ENCODE data around the gene TSPAN16. TPM values are rescaled to one million over a fixed set of nuclear protein-coding genes. Genes with fewer than 3 reads are reported as not detected.
"Not testable (repeated sequence)": the region's sequence is repeated elsewhere in the genome, so short reads cannot be mapped to it uniquely, and the experiment has no call there.

Gene TSPAN16
- total RNA-seq, 8 experiments from 2014 or later, result not detected

DNA sequence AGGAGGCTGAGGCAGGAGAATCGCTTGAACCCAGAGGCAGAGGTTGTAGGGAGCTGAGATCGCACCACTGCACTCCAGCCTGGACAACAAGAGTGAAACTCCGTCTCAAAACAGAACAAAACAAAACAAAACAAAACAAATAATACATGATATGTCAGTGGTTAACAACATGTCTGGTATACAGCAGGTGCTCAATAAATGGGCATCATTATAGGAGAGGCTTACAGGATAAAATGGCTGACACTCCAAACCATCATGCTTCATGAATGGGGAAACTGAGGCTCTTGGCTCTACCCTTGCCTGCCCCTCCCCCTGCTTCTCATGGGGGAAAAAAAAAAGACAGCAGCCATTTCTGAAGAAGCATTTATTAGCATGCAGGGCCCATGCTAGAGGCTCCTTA, 46.5 kb downstream of the TSPAN16 start:
- no peak for ATAC-seq (replicated peaks in 6 of 8)
- no peak overlapping the region for H3K27ac ChIP-seq
- 64 to 100% (median 87%) methylated on average over 2 to 3 of the region's 3 CpGs; no CpG with 5 or more reads in 4 of the 10 experiments for whole genome bisulfite sequencing, 10 experiments

DNA sequence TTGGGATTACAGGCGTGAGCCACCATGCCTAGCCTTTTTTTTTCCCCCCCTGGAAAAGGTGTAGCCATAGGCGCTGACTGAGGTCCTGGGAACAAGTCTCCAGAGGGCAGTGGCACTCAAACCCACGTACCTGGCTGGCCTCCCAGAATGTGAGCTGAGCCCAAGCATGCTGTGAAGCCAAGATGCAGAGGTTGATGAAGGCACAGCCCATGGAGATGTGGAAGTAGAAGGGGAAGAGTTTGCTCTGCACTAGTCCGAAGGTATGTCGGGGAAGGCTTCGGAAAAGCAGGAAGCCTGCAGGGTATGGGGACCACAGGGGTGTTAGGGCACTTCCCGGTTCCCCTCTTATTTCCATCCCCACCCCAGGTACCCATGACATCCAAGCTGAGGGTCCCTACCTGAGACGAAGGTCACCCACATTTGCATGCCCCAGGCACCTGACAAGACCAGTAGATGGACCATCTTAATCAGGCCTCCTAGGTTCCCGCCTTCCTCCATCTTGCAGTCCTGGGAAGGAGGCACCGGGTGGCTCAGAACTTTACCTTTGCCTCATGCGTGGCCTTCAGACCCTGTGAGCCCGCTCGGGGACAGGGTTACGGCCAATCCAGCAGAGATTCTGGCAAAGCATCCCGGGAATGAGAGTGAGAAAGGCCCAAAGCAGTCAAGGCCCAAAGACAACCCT, 49.3 kb downstream of the TSPAN16 start:
- Histone ChIP-seq H3K27ac (no peak overlapping the region), H3K4me3 (peak overlapping the region; percentile 50 to 92 (median 72)), H3K4me1 (replicated peaks in 1 of 2) (peaks cover 7 to 9% of the 10 kb centered on the region in 2 donors)
- ATAC-seq (replicated peaks in 6 of 8), result no peak
- in situ Hi-C loops (cut with MboI; ENCODE audit: low pct_unique_long_range_greater_than_20kb in 2 of 9, low sequenced_read_pairs in 9 of 9, unreplicated experiment in 9 of 9), result no loop called here
- 0 to 40% (median 25%) methylated on average over 1 to 5 of the region's 15 CpGs; no CpG with 5 or more reads in 6 of the 10 experiments for WGBS, 10 experiments

More for the DNA sequence above, 46.5 kb downstream of the TSPAN16 start:
- Histone ChIP-seq H3K4me1 (replicated peaks in 1 of 2) (peaks cover 16 to 18% of the 10 kb centered on the region in 2 donors), H3K4me3 (no peak overlapping the region)
- in situ Hi-C loops (cut with MboI; ENCODE audit: low pct_unique_long_range_greater_than_20kb in 2 of 9, low sequenced_read_pairs in 9 of 9, unreplicated experiment in 9 of 9), result no loop called here

DNA sequence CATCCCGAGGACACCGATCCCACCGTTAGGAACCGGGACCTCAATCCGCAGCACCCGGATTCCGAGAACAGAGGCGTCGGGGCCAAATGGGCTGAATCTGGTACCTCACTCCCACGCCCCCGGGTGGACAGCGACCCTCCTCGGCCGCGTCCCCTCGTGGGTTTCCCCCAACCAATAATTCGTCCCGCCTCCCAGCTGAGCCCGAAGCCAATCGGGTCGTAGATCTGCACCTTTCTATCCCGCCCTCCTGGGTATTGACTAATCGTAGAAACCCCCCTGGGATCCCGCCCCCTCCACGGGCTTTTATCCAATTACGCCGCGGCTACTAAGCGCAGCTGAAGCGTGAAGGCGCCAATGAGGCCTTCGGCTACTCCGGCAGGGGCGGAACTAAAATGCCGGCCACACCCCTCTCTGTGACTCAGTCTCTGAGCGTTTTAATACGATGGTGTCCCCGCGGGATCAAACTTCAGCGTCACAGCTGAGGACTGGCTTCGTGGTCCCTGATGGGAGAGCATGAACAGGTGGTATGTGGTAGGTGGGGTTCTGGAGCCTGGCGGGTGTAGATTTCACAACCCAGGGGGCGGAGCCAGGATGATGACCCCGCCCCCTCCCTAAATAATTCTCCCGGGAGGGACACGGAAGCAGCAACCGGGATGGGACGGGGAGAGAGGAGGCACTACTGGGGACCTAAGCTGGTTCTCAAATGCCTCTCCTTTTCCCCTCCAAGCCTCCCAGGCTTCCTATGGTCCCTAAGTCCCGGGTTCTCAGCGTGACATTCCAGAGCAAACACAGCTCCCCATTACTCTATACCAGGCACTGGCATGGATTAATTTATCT, 50.4 kb downstream of the TSPAN16 start, which contains the start of the genes CCDC159 and TMEM205:
Gene CCDC159, plus strand, starts transcription at position 416 of the 837 bp plus-strand sequence. Its CDS starts 88 bp downstream, at position 504.
Gene TMEM205, minus strand, starts transcription at position 165 of the 837 bp plus-strand sequence. CDS start 649 bp downstream, outside the sequence.
- ATAC-seq (replicated peaks in 6 of 8), result peak; percentile 91 to 93 (median 92)
- Histone ChIP-seq H3K4me1 (replicated peaks in 1 of 2) (peaks cover 7 to 9% of the 10 kb centered on the region in 2 donors), H3K27ac (peak within 1 kb of the TSS; percentile 59 to 69), H3K4me3 (peak within 1 kb of the TSS; percentile 50 to 92 (median 72))
- in situ Hi-C loops (cut with MboI; ENCODE audit: low pct_unique_long_range_greater_than_20kb in 2 of 9, low sequenced_read_pairs in 9 of 9, unreplicated experiment in 9 of 9), result no loop called here
- 0 to 3% (median 0%) methylated on average over 1 to 22 of the region's 50 CpGs; no CpG with 5 or more reads in 2 of the 10 experiments for WGBS, 10 experiments

- no peak overlapping the region for H3K4me3 ChIP-seq
- in situ Hi-C loops (cut with MboI; ENCODE audit: low pct_unique_long_range_greater_than_20kb in 2 of 9, low sequenced_read_pairs in 9 of 9, unreplicated experiment in 9 of 9), result no loop called here
- H3K27ac ChIP-seq, result no peak overlapping the region
- H3K4me1 ChIP-seq (replicated peaks in 1 of 2), result peaks cover 7 to 9% of the 10 kb centered on the region in 2 donors
- WGBS, 10 experiments, result 0 to 89% (median 67%) methylated on average over 1 to 3 of the region's 7 CpGs; no CpG with 5 or more reads in 5 of the 10 experiments
- ATAC-seq (replicated peaks in 6 of 8), result no peak
These were observed 51.6 kb downstream of the TSPAN16 start for GRCh38 chr19:11347546-11348039.

DNA sequence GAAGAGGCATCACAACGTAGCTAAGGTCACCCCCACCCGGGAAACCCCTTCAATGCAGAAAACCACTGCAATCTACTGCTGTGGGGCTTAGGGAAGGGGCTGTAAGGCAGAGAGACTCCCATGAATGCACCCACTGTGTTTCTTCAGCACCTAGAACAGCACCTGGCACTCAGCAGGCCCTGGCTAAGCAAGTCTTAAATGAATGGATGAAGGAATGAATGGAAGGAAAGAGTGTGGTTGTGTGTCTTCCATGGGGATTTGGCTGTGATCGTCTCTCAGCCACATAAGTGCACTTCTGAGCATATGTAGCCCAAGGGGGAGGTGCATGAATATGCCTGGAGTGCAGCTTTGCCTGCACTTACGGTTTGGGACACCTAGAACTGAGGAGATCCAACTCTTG, 53.2 kb downstream of the TSPAN16 start:
- peaks cover 7 to 9% of the 10 kb centered on the region in 2 donors for H3K4me1 ChIP-seq (replicated peaks in 1 of 2)
- H3K4me3 ChIP-seq, result no peak overlapping the region
- in situ Hi-C loops (cut with MboI; ENCODE audit: low pct_unique_long_range_greater_than_20kb in 2 of 9, low sequenced_read_pairs in 9 of 9, unreplicated experiment in 9 of 9), result no loop called here
- no peak overlapping the region for H3K27ac ChIP-seq
- WGBS, 10 experiments, result 40 to 88% (median 55%) methylated on average over 1 to 4 of the region's 4 CpGs; no CpG with 5 or more reads in 6 of the 10 experiments
- ATAC-seq (replicated peaks in 6 of 8), result no peak

DNA sequence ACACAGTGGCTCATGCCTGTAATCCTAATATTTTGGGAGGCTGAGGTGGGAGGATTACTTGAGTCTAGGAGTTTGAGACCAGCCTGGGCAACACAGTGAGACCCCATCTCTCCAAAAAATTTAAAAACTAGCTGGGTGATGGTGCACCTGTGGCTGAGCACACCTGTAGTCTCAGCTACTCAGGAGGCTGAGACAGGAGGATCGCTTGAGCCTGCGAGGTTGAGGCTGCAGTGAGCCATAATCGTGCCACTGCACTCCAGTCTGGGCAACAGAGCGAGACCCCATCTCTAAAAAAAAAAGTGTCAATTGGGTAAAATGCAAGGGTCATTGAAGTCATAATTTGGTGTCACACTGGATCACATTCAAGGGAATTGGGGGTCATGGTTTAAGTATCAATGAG, 58.1 kb downstream of the TSPAN16 start:
- H3K4me3 ChIP-seq; H3K27ac ChIP-seq; ATAC-seq (replicated peaks in 6 of 8); H3K4me1 ChIP-seq (replicated peaks in 1 of 2); in situ Hi-C loops (cut with MboI; ENCODE audit: low pct_unique_long_range_greater_than_20kb in 2 of 9, low sequenced_read_pairs in 9 of 9, unreplicated experiment in 9 of 9): not testable (repeated sequence)
- WGBS, 10 experiments, result 85 to 100% (median 100%) methylated on average over 2 to 4 of the region's 4 CpGs; no CpG with 5 or more reads in 7 of the 10 experiments

- Histone ChIP-seq H3K4me1 (replicated peaks in 1 of 2) (peaks cover 0 to 5% of the 10 kb centered on the region in 2 donors), H3K4me3 (peak within 1 kb of the TSS; percentile 47 to 70 (median 61)), H3K27ac (peak within 1 kb of the TSS in 1 of 2 donors; percentile 41)
- WGBS, 10 experiments, result 0 to 69% (median 40%) methylated on average over 1 to 2 of the region's 62 CpGs; no CpG with 5 or more reads in 6 of the 10 experiments
- in situ Hi-C loops (cut with MboI; ENCODE audit: low pct_unique_long_range_greater_than_20kb in 2 of 9, low sequenced_read_pairs in 9 of 9, unreplicated experiment in 9 of 9), result no loop called here
- peak; percentile 84 to 98 (median 90) for ATAC-seq (replicated peaks in 6 of 8)
These were observed 59.5 kb downstream of the TSPAN16 start, which contains the start of gene PLPPR2 for GRCh38 chr19:11355160-11356073. PLPPR2 (plus strand) TSS chr19:11355432; CDS start chr19:11357674, 2,242 bp downstream.

GRCh38 chr19:11356074-11356397, 60.1 kb downstream of the TSPAN16 start:
- peak in 1 of 8 experiments; percentile 3 for ATAC-seq (replicated peaks in 6 of 8)
- peak overlapping the region; percentile 47 to 70 (median 61) for H3K4me3 ChIP-seq
- in situ Hi-C loops (cut with MboI; ENCODE audit: low pct_unique_long_range_greater_than_20kb in 2 of 9, low sequenced_read_pairs in 9 of 9, unreplicated experiment in 9 of 9), result no loop called here
- WGBS, 10 experiments, result 57 to 100% (median 64%) methylated on average over 2 to 3 of the region's 6 CpGs; no CpG with 5 or more reads in 7 of the 10 experiments
- H3K27ac ChIP-seq, result no peak overlapping the region
- H3K4me1 ChIP-seq (replicated peaks in 1 of 2), result peaks cover 3 to 8% of the 10 kb centered on the region in 2 donors

DNA sequence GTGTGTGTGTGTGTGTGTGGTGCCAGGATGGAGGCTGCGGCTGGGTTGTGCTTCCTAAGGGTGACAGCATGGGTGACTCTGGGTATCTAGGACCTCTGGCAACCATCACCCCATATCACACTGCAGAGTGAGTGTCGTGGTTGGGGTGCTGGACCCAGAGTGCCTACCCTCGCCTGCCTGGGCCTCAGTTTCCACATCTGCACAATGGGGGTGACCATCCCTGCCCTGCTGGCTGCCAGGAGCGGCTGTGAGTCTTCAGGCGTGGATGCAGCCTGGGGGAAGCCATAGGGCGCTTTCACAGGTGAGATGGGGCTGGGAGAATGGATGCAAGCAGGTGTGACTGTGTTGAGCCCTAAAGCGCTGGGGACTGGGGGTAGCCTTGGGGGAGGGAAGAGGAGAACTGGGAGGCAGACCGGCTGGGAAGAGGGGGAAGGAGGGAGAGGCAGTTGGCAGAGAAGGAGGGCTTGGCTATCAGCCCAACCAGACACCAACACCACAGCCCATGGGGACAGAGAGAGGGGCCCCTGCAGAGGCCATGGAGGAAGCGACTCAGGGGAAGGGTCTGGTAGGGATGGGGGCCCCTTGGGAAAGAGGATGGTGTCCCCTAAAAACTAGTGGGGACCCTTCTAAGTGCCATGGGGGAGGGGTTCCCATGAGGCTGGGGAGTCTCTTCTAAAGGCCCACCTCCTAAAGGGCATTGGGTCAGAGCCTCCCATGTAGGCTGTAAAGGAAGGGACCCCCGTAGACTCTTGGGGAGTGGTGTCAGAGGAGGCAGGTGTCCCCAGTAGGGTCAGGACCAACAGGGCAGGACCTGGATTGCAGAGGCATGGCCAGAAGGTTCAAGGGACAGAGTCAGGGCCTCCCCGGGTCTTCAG, 61.0 kb downstream of the TSPAN16 start:
- H3K4me3 ChIP-seq, result no peak overlapping the region
- H3K4me1 ChIP-seq (replicated peaks in 1 of 2), result peaks cover 10 to 17% of the 10 kb centered on the region in 2 donors
- in situ Hi-C loops (cut with MboI; ENCODE audit: low pct_unique_long_range_greater_than_20kb in 2 of 9, low sequenced_read_pairs in 9 of 9, unreplicated experiment in 9 of 9), result no loop called here
- no peak overlapping the region for H3K27ac ChIP-seq
- ATAC-seq (replicated peaks in 6 of 8), result no peak
- 83 to 100% (median 86%) methylated on average over 1 of the region's 11 CpGs; no CpG with 5 or more reads in 7 of the 10 experiments for WGBS, 10 experiments

GRCh38 chr19:11359421-11359820, 63.5 kb downstream of the TSPAN16 start:
- no peak for ATAC-seq (replicated peaks in 6 of 8)
- 82 to 100% (median 90%) methylated on average over 1 to 11 of the region's 11 CpGs; no CpG with 5 or more reads in 3 of the 10 experiments for WGBS, 10 experiments
- no peak overlapping the region for H3K4me3 ChIP-seq

GRCh38 chr19:11361037-11361770, 65.2 kb downstream of the TSPAN16 start:
- peak overlapping the region in 1 of 2 donors; percentile 66 for H3K27ac ChIP-seq
- in situ Hi-C loops (cut with MboI; ENCODE audit: low pct_unique_long_range_greater_than_20kb in 2 of 9, low sequenced_read_pairs in 9 of 9, unreplicated experiment in 9 of 9), result no loop called here
- H3K4me1 ChIP-seq (replicated peaks in 1 of 2), result peaks cover 11 to 15% of the 10 kb centered on the region in 2 donors
- peak in 6 of 8 experiments; percentile 24 to 81 (median 79) for ATAC-seq (replicated peaks in 6 of 8)
- H3K4me3 ChIP-seq, result peak overlapping the region in 3 of 5 donors; percentile 8 to 18 (median 12)
- WGBS, 10 experiments, result 80 to 100% (median 90%) methylated on average over 1 to 4 of the region's 43 CpGs; no CpG with 5 or more reads in 7 of the 10 experiments

More at GRCh38 chr19:11359421-11359820, 63.5 kb downstream of the TSPAN16 start:
- in situ Hi-C loops (cut with MboI; ENCODE audit: low pct_unique_long_range_greater_than_20kb in 2 of 9, low sequenced_read_pairs in 9 of 9, unreplicated experiment in 9 of 9), result no loop called here
- H3K4me1 ChIP-seq (replicated peaks in 1 of 2), result peaks cover 11 to 19% of the 10 kb centered on the region in 2 donors
- no peak overlapping the region for H3K27ac ChIP-seq

Data from motor neuron (in vitro differentiated cells).